Activated naive CD4-positive, alpha-beta T cell treated with anti-CD3 and anti-CD28 coated beads for 36 hours (primary cell): ENCODE data around the gene OR6X1. TPM values are rescaled to one million over a fixed set of nuclear protein-coding genes. Genes with fewer than 3 reads are reported as not detected.

Experiments used
- CTCF ChIA-PET: fragments of 350-600 bp; sonication (Branson Sonifier 250); formaldehyde crosslinking; loops from one replicate; lab custom pipeline; 2021; ENCODE audit warnings: antibody characterized with exemption; lab: Charles Lee
- DNase-seq: peaks from one replicate; pipeline ENCODE4 v3.0.0-alpha.2; 2020
- H3K27ac Mint-ChIP-seq: one replicate; pipeline ENCODE4 v1.8.0; 2021; ENCODE audit warnings: mild to moderate bottlenecking, mixed read lengths
- H3K27me3 Mint-ChIP-seq: one replicate; pipeline ENCODE4 v1.8.0; 2021; ENCODE audit warnings: low read depth, mixed read lengths
- H3K36me3 Mint-ChIP-seq: one replicate; pipeline ENCODE4 v1.8.0; 2021; ENCODE audit warnings: low read depth, mixed read lengths
- H3K4me1 Mint-ChIP-seq: one replicate; pipeline ENCODE4 v1.8.0; 2021; ENCODE audit warnings: low read depth, mixed read lengths
- H3K4me3 Mint-ChIP-seq: one replicate; pipeline ENCODE4 v1.8.0; 2021; ENCODE audit warnings: mild to moderate bottlenecking, moderate library complexity, mixed read lengths
- H3K9me3 Mint-ChIP-seq: one replicate; pipeline ENCODE4 v1.8.0; 2021; ENCODE audit warnings: mixed read lengths
- intact Hi-C: fragments of 100-400 bp; cut with micrococcal nuclease; formaldehyde crosslinking; loops from one replicate; pipeline ENCODE4 v1.15.1; 2023
- total RNA-seq, 2 experiments: library from RNA; stranded (reverse); gene quantifications; one replicate each; pipeline ENCODE4 v1.2.3, GENCODE V29; 2021

Gene OR6X1
- total RNA-seq, 2 experiments from 2014 or later, result not detected

- no peaks in the 10 kb centered on the region for H3K36me3 Mint-ChIP-seq
- DNase-seq, result no peak
- no peaks in the 10 kb centered on the region for H3K4me1 Mint-ChIP-seq
- H3K9me3 Mint-ChIP-seq, result no peaks in the 10 kb centered on the region
- CTCF ChIA-PET, result interaction anchor here (1.2 kb wide), 1 partner anchor 64 kb away, joined by 4 read pairs; no protein-coding TSS in a partner anchor
- H3K27ac Mint-ChIP-seq, result no peak overlapping the region
- intact Hi-C loops, result no loop called here
- no peaks in the 10 kb centered on the region for H3K27me3 Mint-ChIP-seq
- H3K4me3 Mint-ChIP-seq, result no peak overlapping the region
Observed at GRCh38 chr11:123775289-123775688, 21.0 kb upstream of the OR6X1 start.

- no peaks in the 10 kb centered on the region for H3K27me3 Mint-ChIP-seq
- intact Hi-C loops, result no loop called here
- no peak for DNase-seq
- H3K4me1 Mint-ChIP-seq, result no peaks in the 10 kb centered on the region
- CTCF ChIA-PET, result no interaction called here
- H3K9me3 Mint-ChIP-seq, result no peaks in the 10 kb centered on the region
- H3K27ac Mint-ChIP-seq, result no peak overlapping the region
- no peaks in the 10 kb centered on the region for H3K36me3 Mint-ChIP-seq
- H3K4me3 Mint-ChIP-seq, result no peak overlapping the region
Observed at GRCh38 chr11:123773959-123774358, 19.6 kb upstream of the OR6X1 start.

DNA sequence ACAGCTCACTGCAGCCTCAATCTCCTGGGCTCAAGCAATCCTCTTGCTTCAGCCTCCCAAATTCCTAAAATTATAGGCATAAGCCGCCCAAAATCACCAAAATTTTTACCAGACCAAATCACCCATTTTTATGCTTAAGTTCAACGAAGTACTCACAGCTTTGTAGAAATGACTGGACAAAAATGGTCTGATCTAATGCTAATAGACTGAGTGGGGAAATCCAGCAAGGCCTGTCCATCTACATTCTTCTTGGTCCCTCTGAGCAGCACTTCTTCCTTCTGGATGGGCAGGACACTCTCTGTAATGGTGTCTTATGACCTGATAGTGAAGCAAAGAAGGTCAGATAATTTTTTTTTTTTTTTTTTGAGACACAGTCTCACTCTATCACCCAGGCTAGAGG is 18.7 kb upstream of the OR6X1 start:
- Mint-ChIP-seq H3K4me1 (no peaks in the 10 kb centered on the region), H3K4me3 (no peak overlapping the region), H3K27ac (no peak overlapping the region), H3K9me3 (no peaks in the 10 kb centered on the region), H3K27me3 (peaks cover 2% of the 10 kb centered on the region), H3K36me3 (no peaks in the 10 kb centered on the region)
- intact Hi-C loops, result no loop called here
- no peak for DNase-seq
- CTCF ChIA-PET, result no interaction called here

GRCh38 chr11:123771664-123772063 is 17.3 kb upstream of the OR6X1 start:
- H3K36me3 Mint-ChIP-seq, result no peaks in the 10 kb centered on the region
- no peak for DNase-seq

DNA sequence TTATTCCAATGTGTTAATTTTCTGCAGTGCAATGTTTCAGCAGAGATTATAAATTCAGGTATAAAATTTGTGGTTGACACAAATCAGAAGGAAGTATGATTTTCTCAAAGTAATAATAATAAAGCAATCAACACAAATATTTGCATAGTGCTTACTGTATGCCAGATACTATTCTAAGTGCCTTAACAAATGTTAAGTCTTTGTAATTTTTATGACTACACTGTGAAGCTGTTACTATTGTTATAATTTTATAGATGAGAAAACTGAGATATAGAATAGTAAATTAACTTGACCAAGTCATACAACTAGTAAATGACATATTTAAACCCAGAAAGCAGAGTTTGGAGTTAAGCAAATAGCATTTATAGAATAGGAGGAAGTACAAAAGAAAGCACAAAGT is 16.4 kb upstream of the OR6X1 start:
- intact Hi-C loops, result no loop called here
- no peaks in the 10 kb centered on the region for H3K36me3 Mint-ChIP-seq
- H3K4me1 Mint-ChIP-seq, result no peaks in the 10 kb centered on the region
- CTCF ChIA-PET, result no interaction called here
- H3K27me3 Mint-ChIP-seq, result peaks cover 5% of the 10 kb centered on the region
- H3K27ac Mint-ChIP-seq, result no peak overlapping the region
- H3K9me3 Mint-ChIP-seq, result no peaks in the 10 kb centered on the region
- DNase-seq, result no peak
- no peak overlapping the region for H3K4me3 Mint-ChIP-seq

More at GRCh38 chr11:123771664-123772063, 17.3 kb upstream of the OR6X1 start:
- Mint-ChIP-seq H3K27me3 (peaks cover 5% of the 10 kb centered on the region), H3K4me1 (no peaks in the 10 kb centered on the region), H3K4me3 (no peak overlapping the region), H3K27ac (no peak overlapping the region), H3K9me3 (no peaks in the 10 kb centered on the region)
- intact Hi-C loops, result no loop called here
- CTCF ChIA-PET, result no interaction called here

DNA sequence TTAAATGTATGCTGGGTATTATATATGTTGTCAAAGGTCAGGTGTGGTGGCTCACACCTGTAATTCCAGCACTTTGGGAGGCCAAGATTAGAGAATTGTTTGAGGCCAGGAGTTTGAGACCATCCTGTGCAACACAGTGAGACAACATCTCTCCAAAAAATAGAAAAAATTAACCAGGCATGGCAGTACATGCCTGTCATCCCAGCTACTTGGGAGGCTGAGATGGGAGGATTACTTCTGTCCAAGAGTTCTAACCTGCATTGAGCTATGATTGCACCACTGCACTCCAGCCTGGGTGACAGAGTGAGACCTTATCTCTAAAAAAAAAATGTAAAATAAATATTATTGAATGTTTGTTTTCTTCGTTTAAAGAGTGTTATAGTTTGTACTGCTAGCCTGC is 11.3 kb upstream of the OR6X1 start:
- intact Hi-C loops, result no loop called here
- DNase-seq, result no peak
- Mint-ChIP-seq H3K27me3 (peaks cover 8% of the 10 kb centered on the region), H3K4me1 (no peaks in the 10 kb centered on the region), H3K36me3 (no peaks in the 10 kb centered on the region), H3K27ac (no peak overlapping the region), H3K4me3 (no peak overlapping the region), H3K9me3 (peaks cover 17% of the 10 kb centered on the region)
- CTCF ChIA-PET, result interaction anchor here (0.7 kb wide), 1 partner anchor 492 kb away, joined by 3 read pairs; no protein-coding TSS in a partner anchor

DNA sequence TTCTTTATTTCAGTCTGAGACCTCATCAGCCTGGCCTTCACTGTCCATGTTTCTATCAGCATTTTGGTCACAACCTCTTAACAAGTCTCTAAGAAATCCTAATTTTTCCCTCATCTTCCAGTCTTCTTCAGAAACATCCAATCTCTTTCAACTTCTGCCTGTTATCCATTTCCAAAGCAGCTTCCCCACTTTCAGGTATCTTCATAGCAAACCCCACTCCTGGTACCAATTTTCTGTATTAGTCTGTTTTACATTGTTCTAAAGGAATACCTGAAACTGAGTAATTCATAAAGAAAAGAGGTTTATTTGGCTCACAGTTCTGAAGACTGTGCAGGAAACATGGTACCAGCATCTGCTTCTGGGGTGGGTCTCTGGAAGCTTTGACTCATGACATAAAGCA is 8.1 kb upstream of the OR6X1 start:
- no peak for DNase-seq
- CTCF ChIA-PET, result no interaction called here
- Mint-ChIP-seq H3K4me1 (no peaks in the 10 kb centered on the region), H3K27ac (no peak overlapping the region), H3K9me3 (peaks cover 17% of the 10 kb centered on the region), H3K36me3 (no peaks in the 10 kb centered on the region), H3K4me3 (no peak overlapping the region), H3K27me3 (peaks cover 5% of the 10 kb centered on the region)
- intact Hi-C loops, result no loop called here

- no peak overlapping the region for H3K4me3 Mint-ChIP-seq
- no peak overlapping the region for H3K27ac Mint-ChIP-seq
- no peaks in the 10 kb centered on the region for H3K36me3 Mint-ChIP-seq
- no peak for DNase-seq
- CTCF ChIA-PET, result no interaction called here
- H3K4me1 Mint-ChIP-seq, result no peaks in the 10 kb centered on the region
- H3K9me3 Mint-ChIP-seq, result peaks cover 17% of the 10 kb centered on the region
- H3K27me3 Mint-ChIP-seq, result peaks cover 4% of the 10 kb centered on the region
- intact Hi-C loops, result no loop called here
Observed at GRCh38 chr11:123760894-123761293, 6.6 kb upstream of the OR6X1 start.

- Mint-ChIP-seq H3K4me1 (no peaks in the 10 kb centered on the region), H3K9me3 (peaks cover 11% of the 10 kb centered on the region), H3K4me3 (no peak overlapping the region), H3K36me3 (no peaks in the 10 kb centered on the region), H3K27me3 (no peaks in the 10 kb centered on the region), H3K27ac (no peak overlapping the region)
- no peak for DNase-seq
- intact Hi-C loops, result no loop called here
- CTCF ChIA-PET, result no interaction called here
Observed at GRCh38 chr11:123757976-123758375, 3.7 kb upstream of the OR6X1 start.

- no peak overlapping the region for H3K27ac Mint-ChIP-seq
- intact Hi-C loops, result no loop called here
- DNase-seq, result no peak
- H3K9me3 Mint-ChIP-seq, result no peaks in the 10 kb centered on the region
- H3K4me3 Mint-ChIP-seq, result no peak overlapping the region
- H3K4me1 Mint-ChIP-seq, result no peaks in the 10 kb centered on the region
- H3K36me3 Mint-ChIP-seq, result no peaks in the 10 kb centered on the region
- H3K27me3 Mint-ChIP-seq, result peaks cover 12% of the 10 kb centered on the region
- CTCF ChIA-PET, result interaction anchor here (0.6 kb wide), 1 partner anchor 11 kb away, joined by 3 read pairs; no protein-coding TSS in a partner anchor
Observed at GRCh38 chr11:123755813-123756212, 1.5 kb upstream of the OR6X1 start.

- Mint-ChIP-seq H3K27me3 (peaks cover 12% of the 10 kb centered on the region), H3K9me3 (no peaks in the 10 kb centered on the region), H3K4me3 (no peak overlapping the region), H3K4me1 (no peaks in the 10 kb centered on the region), H3K36me3 (no peaks in the 10 kb centered on the region), H3K27ac (no peak overlapping the region)
- DNase-seq, result no peak
- CTCF ChIA-PET, result no interaction called here
- intact Hi-C loops, result no loop called here
Observed at GRCh38 chr11:123755344-123755743, 1.0 kb upstream of the OR6X1 start.

DNA sequence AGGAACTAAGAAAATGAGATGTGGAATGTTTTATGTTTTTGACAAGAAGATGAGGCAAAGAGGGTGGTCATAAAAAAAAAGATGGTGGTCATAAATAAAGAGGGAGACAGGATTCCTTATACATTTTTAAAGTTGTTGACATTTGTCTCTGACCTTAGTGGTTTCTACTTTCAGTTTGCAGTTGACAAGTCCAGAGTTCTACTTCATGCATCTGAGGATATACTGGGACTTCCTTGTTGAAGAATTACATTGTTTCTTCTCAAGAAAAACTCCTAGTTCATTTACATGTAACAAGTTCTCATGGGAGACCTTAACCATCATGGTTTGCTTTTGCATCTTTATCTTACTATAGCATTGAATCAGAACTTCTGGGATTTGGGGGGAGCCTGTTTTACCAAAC is 1.2 kb downstream of the OR6X1 start:
- intact Hi-C loops, result no loop called here
- no peaks in the 10 kb centered on the region for H3K9me3 Mint-ChIP-seq
- H3K4me1 Mint-ChIP-seq, result no peaks in the 10 kb centered on the region
- H3K27ac Mint-ChIP-seq, result no peak overlapping the region
- DNase-seq, result no peak
- H3K4me3 Mint-ChIP-seq, result no peak overlapping the region
- CTCF ChIA-PET, result no interaction called here
- peaks cover 16% of the 10 kb centered on the region for H3K27me3 Mint-ChIP-seq
- H3K36me3 Mint-ChIP-seq, result no peaks in the 10 kb centered on the region

GRCh38 chr11:123751781-123752180 is 2.5 kb downstream of the OR6X1 start:
- CTCF ChIA-PET, result no interaction called here
- Mint-ChIP-seq H3K4me3 (no peak overlapping the region), H3K36me3 (no peaks in the 10 kb centered on the region), H3K9me3 (no peaks in the 10 kb centered on the region), H3K27ac (no peak overlapping the region), H3K4me1 (no peaks in the 10 kb centered on the region), H3K27me3 (peaks cover 16% of the 10 kb centered on the region)
- no peak for DNase-seq
- intact Hi-C loops, result no loop called here
